ENCODE data around the gene SRI.

DNA sequence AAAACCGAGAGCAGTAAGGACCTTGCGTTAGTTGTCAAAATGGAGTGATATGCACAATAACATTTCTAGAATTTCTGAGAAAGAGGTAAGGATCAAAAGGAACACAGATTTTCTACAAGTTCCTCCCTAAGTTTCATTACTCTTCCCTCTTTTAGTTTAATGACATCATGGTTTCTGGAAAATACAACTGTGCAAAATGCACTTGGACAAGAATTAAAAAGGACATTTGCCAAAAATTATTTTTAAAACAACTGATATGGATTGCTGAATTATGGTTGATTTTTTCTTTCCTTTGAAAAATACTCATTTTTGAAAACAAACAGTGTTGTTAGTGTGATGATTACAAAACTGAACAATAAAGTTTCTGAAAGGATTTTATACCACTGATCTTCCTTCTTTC is 52.1 kb downstream of the SRI start:
- TF ChIP-seq, protein P1, sequence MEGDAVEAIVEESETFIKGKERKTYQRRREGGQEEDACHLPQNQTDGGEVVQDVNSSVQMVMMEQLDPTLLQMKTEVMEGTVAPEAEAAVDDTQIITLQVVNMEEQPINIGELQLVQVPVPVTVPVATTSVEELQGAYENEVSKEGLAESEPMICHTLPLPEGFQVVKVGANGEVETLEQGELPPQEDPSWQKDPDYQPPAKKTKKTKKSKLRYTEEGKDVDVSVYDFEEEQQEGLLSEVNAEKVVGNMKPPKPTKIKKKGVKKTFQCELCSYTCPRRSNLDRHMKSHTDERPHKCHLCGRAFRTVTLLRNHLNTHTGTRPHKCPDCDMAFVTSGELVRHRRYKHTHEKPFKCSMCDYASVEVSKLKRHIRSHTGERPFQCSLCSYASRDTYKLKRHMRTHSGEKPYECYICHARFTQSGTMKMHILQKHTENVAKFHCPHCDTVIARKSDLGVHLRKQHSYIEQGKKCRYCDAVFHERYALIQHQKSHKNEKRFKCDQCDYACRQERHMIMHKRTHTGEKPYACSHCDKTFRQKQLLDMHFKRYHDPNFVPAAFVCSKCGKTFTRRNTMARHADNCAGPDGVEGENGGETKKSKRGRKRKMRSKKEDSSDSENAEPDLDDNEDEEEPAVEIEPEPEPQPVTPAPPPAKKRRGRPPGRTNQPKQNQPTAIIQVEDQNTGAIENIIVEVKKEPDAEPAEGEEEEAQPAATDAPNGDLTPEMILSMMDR (IDR thresholded peaks at IDR 0.05): no peak
- no peak for TF ChIP-seq EZH2 (IDR thresholded peaks at IDR 0.05)
- no peak for TF ChIP-seq EZH2phosphoT487 (IDR thresholded peaks at IDR 0.05)
